Panc1 (cell line): ENCODE measurements around the gene SELENOT. TPM values are rescaled to one million over a fixed set of nuclear protein-coding genes. Genes with fewer than 3 reads are reported as not detected.

Experiments
- ATAC-seq: fragments of 200-7000 bp; cut with Tn5 transposase; 2 replicates; pipeline ENCODE4 v1.9.1; 2020; ENCODE audit warnings: mild to moderate bottlenecking, moderate library complexity
- BruUV-seq: library from RNA; stranded (reverse); fragments of 400-500 nt; replicated peaks from 2 replicates; lab custom pipeline; 2021; lab: Mats Ljungman, UMichigan
- CTCF ChIA-PET: fragments of 300-600 bp; sonication (Branson Sonifier 250); formaldehyde crosslinking; loops from one replicate; lab custom pipeline; 2022; ENCODE audit warnings: antibody characterized with exemption; lab: Charles Lee
- POLR2A ChIA-PET: fragments of 300-600 bp; sonication (Branson Sonifier 250); formaldehyde crosslinking; loops from one replicate; lab custom pipeline; 2022; ENCODE audit warnings: antibody characterized with exemption; lab: Charles Lee
- DNase-seq: peaks from one replicate; pipeline ENCODE4 v3.0.0-alpha.2; 2010; ENCODE audit warnings: low read depth, low spot score
- H3K27ac ChIP-seq: 2 replicates; pipeline ENCODE4 v1.5.1; 2011; ENCODE audit warnings: mild to moderate bottlenecking, low read length, inconsistent platforms
- H3K27me3 ChIP-seq: fragments of 200-500 bp; sonication (Bioruptor generic); 2 replicates; pipeline ENCODE4 v1.6.0; 2014; ENCODE audit warnings: low read length, inconsistent platforms; ENCODE audit not compliant: control insufficient read depth, insufficient read depth
- H3K36me3 ChIP-seq: fragments of 200-500 bp; sonication (Bioruptor generic); 2 replicates; pipeline ENCODE4 v1.5.1; 2014; ENCODE audit warnings: inconsistent platforms, mild to moderate bottlenecking, low read length, moderate library complexity; ENCODE audit not compliant: control insufficient read depth, insufficient read depth
- H3K4me1 ChIP-seq: 2 replicates; pipeline ENCODE4 v1.5.1; 2011; ENCODE audit warnings: inconsistent platforms, mild to moderate bottlenecking, low read length, moderate library complexity; ENCODE audit not compliant: control insufficient read depth, insufficient read depth
- H3K4me3 ChIP-seq, 2 experiments: 2 replicates each; pipeline ENCODE4 v1.5.1; 2011 to 2012; ENCODE audit warnings: low read depth in 2 of 2, low read length in 2 of 2, mild to moderate bottlenecking in 2 of 2, inconsistent platforms in 1 of 2, moderate library complexity in 1 of 2
- H3K9me3 ChIP-seq: fragments of 200-500 bp; sonication (Bioruptor generic); 2 replicates; pipeline ENCODE4 v1.5.1; 2014; ENCODE audit warnings: low read depth, mild to moderate bottlenecking, inconsistent platforms, low read length, moderate library complexity; ENCODE audit not compliant: control insufficient read depth, insufficient read depth
- CTCF ChIP-seq: fragments of 450-650 bp; IDR thresholded peaks from 2 replicates; pipeline ENCODE4 v1.5.1; 2017; ENCODE audit warnings: mild to moderate bottlenecking
- POLR2AphosphoS5 ChIP-seq: IDR thresholded peaks from 2 replicates; pipeline ENCODE4 v1.6.1; 2012; ENCODE audit warnings: mild to moderate bottlenecking, low read depth, low read length, moderate library complexity
- REST ChIP-seq, 2 experiments: IDR thresholded peaks; 2 replicates each; pipeline ENCODE4 v1.6.1; 2011 to 2012; ENCODE audit warnings: low read depth in 2 of 2, control low read depth in 1 of 2, low read length in 1 of 2, mild to moderate bottlenecking in 1 of 2, moderate library complexity in 1 of 2; ENCODE audit not compliant: insufficient read depth in 1 of 2
- SIN3A ChIP-seq: IDR thresholded peaks from 2 replicates; pipeline ENCODE4 v1.6.1; 2012; ENCODE audit warnings: low read depth, mild to moderate bottlenecking, low read length, moderate library complexity, borderline replicate concordance; ENCODE audit not compliant: insufficient read depth
- TCF7L2 ChIP-seq: IDR thresholded peaks from 2 replicates; pipeline ENCODE4 v1.6.1; 2011; ENCODE audit warnings: mild to moderate bottlenecking, low read depth, low read length, inconsistent platforms
- in situ Hi-C: cut with HindIII; loops from 2 replicates; pipeline ENCODE4 v1.10.0; 2016; ENCODE audit warnings: low sequenced_read_pairs, low pct_unique_long_range_greater_than_20kb
- intact Hi-C: fragments of 100-400 bp; cut with micrococcal nuclease; formaldehyde crosslinking; loops from one replicate; pipeline ENCODE4 v1.10.0; 2022; ENCODE audit not compliant: unreplicated experiment
- total RNA-seq: library from RNA; stranded (reverse); gene quantifications from one replicate; pipeline ENCODE4 v1.2.1, GENCODE V29; 2021; ENCODE audit not compliant: unreplicated experiment

Gene SELENOT
- total RNA-seq, 1 experiment from 2014 or later, result 114 TPM

GRCh38 chr3:150626148-150626930, 23.2 kb downstream of the SELENOT start:
- Histone ChIP-seq H3K36me3 (peaks cover 18% of the 10 kb centered on the region), H3K27ac (no peak overlapping the region), H3K4me1 (no peaks in the 10 kb centered on the region), H3K9me3 (no peaks in the 10 kb centered on the region), H3K4me3 (no peak overlapping the region), H3K27me3 (no peaks in the 10 kb centered on the region)
- ChIA-PET POLR2A (no interaction called here), CTCF (no interaction called here)
- no peak for ATAC-seq
- in situ Hi-C loops (no loop called here), intact Hi-C loops (no loop called here)
- DNase-seq, result no peak
- BruUV-seq, result no TSS peak
- TF ChIP-seq POLR2AphosphoS5 (no peak), CTCF (no peak), REST (IDR thresholded peaks at IDR 0.05; ENCODE audit: insufficient read depth in 1 of 2, low read depth in 2 of 2, low read length in 1 of 2) (no peak), TCF7L2 (no peak), SIN3A (no peak)

- BruUV-seq, result no TSS peak
- in situ Hi-C loops, result no loop called here
- CTCF ChIA-PET, result no interaction called here
- intact Hi-C loops, result no loop called here
- no peak overlapping the region for H3K4me3 ChIP-seq
- no peaks in the 10 kb centered on the region for H3K27me3 ChIP-seq
- no peak for TF ChIP-seq SIN3A
- TF ChIP-seq CTCF, result no peak
- no peak for TF ChIP-seq REST (IDR thresholded peaks at IDR 0.05; ENCODE audit: insufficient read depth in 1 of 2, low read depth in 2 of 2, low read length in 1 of 2)
- no peak for TF ChIP-seq TCF7L2
- TF ChIP-seq POLR2AphosphoS5, result no peak
- POLR2A ChIA-PET, result no interaction called here
- H3K27ac ChIP-seq, result no peak overlapping the region
- peaks cover 18% of the 10 kb centered on the region for H3K36me3 ChIP-seq
- DNase-seq, result no peak
- no peak for ATAC-seq
- H3K9me3 ChIP-seq, result no peaks in the 10 kb centered on the region
- no peaks in the 10 kb centered on the region for H3K4me1 ChIP-seq
Measured at GRCh38 chr3:150627557-150627956, 24.4 kb downstream of the SELENOT start.
